HG03097 (cell line): ENCODE results near the gene KCNQ5.

Source experiments
- ATAC-seq: cut with Tn5 transposase; IDR thresholded peaks from one replicate; pipeline ENCODE4 v1.9.1; 2021; ENCODE audit not compliant: unreplicated experiment, low FRiP score

Gene KCNQ5

DNA sequence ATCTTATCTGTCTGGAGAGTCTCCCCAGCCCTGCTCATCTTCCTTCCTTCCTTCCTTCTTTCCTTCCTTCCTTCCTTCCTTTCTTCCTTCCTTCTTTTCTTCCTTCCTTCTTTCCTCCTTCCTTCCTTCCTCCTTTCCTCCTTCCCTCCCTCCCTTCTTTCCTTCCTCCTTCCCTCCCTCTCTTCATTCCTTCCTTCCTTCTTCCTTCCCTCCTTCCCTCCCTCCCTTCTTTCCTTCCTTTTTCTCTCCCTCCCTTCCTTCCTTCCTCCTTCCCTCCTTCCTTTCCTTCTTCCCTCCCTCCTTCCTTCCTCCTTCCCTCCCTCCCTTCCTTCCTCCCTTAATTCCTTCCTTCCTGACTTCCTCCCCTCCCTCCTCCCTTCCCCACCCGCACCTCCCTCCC, 319.4 kb downstream of the KCNQ5 start:
- no peak for ATAC-seq

DNA sequence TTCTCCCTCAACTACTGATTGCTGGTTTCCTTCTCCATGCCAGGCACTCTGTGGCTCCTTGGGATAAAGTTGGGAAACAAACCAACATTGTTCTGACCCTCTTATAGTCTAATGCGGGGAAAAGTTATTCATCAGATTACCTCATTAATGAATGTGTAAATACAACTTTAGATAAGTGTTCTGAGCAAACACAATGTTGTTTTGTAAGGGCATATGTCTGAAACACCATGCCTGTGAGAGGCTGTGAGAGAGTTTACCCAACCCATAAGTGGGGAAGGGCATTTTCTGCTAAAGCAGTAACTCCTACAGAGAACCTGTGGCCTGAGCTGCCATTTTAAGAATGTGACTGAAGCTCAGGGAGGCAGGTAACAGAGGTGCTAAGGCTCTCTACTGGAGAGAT, 319.9 kb downstream of the KCNQ5 start:
- ATAC-seq: no peak

DNA sequence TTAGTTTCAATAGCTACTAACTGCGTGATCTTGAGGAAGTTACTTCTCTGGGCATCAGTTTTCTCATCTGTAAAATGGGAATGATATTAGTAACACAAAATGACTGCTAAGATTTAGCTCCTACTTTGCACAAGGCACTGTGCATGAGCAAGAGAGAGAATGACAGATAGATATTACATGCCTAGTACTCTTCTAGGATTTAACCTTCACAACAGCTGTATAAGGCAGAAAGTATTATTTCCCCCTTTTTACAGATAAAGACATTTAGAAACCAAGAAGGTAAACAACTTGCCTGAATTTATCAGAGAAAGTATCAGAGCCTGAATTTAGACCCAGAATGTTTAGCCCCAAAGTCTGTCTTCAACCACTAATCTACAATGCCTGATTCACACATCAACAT, 321.8 kb downstream of the KCNQ5 start:
- no peak for ATAC-seq

DNA sequence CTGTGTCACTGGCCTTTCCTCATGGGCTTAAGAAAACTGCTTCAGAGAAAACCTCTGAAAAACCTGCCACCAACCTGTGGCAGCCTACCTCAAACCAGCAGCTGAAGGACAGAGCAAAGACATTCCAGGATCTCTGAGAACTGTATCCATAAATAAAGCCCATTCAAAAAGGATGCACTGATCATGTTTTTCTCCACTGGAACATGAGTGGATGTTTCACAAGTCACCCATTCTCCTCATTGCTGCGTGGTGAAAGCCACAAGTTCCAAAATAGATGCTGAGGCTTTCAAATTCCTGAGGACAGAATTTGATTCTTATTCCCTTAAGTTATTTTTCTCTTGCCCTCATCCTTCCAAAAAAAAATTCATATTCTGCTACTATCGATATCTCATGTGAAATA, 322.8 kb downstream of the KCNQ5 start:
- ATAC-seq: no peak

DNA sequence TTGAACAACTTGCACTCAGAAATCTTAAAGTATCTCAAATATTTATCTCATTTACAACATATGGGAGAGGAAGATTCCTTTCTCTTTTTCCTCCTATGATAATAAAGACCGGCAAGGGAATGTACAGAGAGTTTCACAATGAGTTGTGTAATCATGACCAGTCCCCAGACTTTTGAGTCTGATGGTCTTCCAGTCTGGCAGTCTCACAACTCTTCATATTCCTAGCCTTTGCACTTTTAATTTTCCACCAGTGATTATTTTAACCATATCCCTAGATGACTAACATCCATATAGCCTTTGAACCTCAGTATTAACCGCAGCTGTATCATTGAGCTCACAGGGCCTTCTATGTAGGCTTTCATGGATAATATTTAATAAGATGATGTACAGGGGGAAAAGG, 324.9 kb downstream of the KCNQ5 start:
- no peak for ATAC-seq

DNA sequence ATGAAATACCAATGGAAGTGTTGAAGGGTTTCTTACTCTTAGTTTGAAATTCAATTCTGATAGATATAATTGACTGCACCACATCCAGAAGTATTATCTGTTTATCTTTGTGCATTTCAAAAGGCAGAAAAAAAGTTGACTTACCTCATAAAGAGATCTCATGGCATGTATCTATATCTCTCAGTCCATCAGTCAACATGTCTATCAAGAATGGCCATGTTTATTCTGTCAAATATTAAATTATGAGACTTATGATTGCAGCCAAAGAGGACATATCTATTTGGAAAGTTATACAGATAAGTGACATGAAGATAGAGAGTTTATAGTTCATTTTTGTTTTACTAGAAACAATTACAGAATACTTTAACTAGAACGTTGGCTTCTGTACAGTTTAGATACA, 325.7 kb downstream of the KCNQ5 start:
- no peak for ATAC-seq

DNA sequence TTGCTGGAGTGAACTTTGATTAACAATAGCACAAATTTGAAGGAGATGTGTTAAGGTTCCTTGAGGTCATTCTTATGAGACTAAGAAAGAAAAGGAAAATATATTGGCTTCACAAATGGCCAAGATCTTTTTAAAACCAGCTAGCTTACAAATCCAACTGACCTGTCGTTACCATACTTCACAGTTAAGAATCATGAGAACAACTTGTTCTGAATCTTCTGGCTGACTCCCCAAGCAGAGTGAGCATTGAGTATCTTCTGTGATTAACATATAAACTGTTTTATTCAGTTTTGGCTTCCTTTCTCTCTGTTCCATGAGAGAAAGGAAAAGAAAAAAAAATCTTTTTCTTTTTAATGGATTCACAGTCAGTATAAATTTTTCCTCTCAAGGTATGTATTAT, 326.3 kb downstream of the KCNQ5 start:
- no peak for ATAC-seq

DNA sequence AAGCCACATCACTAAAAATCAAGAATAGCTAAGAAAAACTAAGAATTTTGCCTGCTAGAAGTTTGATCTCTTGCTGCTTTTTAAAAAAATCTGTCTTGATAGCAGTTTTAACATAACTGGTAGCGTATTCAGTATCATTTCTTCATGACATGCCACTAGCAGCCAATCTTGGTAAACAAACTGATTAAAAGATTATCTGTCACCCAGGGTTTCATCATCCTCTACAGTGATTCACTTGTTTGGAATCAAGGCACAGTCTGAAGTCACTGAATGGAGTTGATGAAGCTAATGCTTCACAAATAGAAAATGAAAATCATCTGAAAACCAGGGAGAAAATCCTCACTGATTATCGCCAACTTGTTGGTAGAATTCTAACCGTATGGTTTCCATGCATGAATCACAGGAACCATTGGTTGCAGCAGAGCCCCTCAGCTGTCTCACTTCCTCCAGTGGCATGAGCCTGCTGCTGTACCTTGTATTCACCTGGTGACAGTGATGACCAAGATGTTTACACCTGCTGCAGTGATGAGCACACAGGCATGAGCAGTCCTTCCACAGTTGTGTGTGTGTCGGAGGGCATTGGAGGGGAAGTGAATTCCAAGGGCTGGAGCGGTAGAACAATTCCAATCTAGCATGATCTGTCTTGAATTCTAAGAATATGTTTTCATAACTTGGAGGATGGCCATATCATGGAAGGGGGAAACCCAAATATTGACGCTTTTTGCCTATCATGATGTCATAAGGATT, 328.4 kb downstream of the KCNQ5 start:
- no peak for ATAC-seq

DNA sequence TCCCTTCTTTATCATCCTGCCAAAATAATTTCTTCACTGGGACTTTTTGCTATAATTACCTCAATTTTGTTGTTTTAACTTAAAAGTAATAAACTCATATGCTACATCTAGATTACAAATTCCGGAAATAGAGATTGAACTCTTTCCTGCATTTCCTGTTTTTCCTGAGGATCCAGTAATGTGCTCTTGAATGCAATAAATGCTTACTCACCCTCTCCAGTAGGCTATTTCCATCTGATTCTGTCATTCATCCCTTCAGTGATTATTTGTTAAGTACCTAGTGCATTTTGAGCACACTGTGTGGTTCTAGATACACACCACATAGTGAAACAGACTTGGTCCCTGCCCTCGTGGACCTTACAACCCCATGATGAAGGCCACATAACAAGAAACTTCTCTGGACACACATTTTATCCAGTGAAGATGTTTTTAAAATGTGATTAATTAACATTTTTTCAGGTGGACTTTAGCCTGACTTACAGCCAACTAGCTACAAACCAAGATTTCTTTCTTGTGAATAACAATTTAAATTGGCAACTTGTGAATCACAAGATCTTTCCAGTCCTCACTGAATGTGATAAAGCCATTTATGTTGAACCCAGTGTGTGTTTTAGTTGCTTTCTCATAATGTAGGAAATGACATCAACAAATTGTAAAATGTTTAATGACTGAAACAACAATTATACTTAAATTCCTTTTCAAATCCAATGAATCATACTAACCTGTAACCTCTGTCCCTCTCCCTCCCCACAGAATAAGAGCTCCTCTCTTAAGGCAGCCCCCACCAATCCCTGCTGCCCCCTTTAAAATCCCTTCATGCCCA, 331.2 kb downstream of the KCNQ5 start:
- ATAC-seq: no peak

DNA sequence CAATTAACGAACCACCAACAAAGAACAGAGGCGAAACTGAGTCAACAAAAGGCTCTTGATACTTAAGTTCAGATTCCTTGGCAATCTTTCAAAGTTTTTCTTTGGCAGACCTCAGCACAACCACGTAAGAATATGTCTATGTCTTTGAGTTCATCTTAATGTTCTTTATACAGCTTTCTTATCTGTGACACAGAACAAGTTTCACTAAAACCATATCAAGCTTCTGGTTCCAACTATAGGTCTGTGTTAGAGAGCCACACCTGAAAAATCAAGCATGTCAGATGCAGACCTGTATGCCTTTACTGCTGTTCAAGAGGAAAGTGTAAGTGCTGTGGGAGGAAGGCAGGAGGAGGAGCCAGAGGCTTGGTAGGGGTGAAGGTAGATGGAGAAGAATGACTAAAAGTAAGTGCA, 332.1 kb downstream of the KCNQ5 start:
- ATAC-seq: no peak

DNA sequence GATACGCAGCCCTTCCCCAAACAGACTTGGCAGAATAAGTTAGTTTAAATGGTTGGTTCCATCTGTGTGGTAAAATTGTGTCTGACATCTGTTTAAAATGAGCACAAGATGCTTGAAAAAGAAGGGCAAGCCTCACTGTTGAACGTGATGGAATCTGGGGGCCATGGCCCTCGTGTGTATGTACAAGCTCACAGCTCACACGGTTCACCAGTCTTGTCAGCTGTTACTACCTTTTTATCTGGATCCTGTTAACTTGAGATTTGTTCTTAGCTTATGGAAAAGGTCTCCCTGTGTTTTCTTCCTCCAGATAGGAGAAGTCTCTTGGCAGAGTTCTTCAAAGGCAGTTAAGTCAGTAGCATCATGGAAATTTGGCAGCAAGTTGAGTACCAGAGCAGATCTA, 332.9 kb downstream of the KCNQ5 start:
- no peak for ATAC-seq

DNA sequence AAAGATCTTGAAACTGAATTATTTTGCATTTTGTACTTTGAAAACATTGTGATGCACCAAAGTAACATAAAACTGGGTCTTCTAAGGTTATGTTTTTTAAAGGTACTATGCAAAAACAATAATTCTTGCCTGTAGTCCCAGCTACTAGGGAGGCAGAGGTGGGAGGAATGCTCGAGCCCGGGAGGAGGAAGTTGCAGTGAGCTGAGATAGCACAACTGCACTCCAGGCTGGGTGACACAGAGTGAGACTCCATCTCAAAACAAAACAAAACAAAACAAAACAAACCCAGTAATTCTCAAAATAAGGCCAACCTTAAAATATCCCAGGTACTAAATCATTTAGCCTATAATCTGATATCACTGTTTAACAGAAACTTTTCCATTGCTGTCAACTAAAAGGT, 333.8 kb downstream of the KCNQ5 start:
- no peak for ATAC-seq

DNA sequence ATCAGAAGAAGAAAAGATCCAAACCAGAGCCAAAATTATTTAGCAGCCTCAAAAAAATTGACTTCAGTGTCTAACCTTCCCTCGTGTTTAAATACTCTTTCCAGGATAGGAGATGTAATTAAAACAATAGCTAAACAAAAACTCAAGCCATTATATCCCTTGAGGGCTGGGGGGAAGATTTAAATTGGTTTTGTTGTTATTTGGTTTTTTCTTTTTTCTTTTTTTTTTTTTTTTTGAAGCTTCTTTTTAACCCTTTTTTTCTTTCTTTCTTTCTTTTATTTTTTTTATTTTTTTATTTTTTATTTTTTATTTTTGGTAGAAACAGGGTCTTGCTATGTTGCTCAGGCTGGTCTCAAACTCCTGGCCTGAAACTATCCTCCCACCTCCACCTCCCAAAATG, 334.4 kb downstream of the KCNQ5 start:
- ATAC-seq: no peak

DNA sequence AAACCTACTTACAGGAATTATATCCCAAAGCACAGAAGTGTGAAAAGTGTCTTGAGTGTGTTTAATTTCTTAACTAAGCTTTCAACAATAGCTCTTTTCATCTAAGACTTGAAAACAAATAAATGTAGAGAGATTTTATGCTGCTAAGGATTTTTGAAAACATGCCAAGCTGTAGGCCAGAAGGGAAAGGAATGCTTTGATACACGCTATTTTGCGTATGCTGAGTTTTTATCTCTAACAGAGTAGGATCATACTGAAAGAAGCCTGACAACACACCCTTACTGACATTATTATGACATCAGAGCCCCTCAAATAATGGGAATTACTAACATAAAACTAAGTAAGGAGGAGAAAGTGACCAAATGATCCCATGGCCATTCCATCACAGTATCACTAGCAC, 338.0 kb downstream of the KCNQ5 start:
- no peak for ATAC-seq

DNA sequence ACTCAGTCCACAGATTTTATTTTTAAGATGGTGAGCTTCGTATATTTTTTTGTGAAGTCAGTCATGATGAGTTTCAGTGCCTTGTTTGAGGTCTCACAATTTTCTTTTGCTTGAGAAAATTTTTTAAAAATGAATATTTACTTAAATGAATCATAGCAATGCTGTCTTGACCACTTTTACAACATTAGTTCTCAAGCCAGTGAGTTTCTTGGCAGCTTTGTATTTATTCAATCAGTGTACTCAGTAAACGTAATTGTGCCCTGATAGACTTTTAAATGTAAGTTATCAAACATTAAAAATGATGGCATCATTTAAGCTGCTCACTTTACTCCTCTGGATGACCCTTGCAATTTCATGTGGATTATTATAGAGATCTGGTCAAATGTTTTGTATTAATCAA, 342.1 kb downstream of the KCNQ5 start:
- no peak for ATAC-seq

DNA sequence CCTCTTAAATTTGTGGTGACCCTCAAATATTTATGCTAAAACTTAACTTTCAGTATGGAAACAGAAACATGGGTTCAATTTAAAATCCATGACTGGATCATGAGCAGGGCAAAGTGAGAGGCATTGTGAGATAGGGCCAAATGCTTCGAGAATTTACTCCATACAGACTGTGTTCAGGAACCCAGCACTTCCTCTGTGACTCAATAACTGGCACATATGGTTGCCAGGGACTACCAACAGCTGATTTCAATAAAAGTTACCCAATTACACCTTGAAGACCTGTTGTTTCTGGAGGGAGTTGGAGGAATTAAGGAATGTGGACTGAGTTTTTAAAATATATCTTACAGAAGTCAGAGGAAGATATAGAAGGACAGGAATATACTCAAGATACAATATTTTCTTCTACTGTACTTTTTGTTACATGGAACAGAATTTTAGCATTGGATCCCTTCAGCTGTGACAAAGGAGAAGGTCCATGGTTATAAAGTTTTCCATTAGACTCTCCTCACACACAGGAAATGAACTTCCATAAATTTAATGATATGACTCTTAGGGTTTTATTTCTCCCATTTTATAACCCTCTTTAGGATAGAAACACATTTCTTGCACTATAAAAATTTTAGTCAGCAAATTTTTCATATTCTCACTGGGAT, 344.9 kb downstream of the KCNQ5 start:
- ATAC-seq: no peak

DNA sequence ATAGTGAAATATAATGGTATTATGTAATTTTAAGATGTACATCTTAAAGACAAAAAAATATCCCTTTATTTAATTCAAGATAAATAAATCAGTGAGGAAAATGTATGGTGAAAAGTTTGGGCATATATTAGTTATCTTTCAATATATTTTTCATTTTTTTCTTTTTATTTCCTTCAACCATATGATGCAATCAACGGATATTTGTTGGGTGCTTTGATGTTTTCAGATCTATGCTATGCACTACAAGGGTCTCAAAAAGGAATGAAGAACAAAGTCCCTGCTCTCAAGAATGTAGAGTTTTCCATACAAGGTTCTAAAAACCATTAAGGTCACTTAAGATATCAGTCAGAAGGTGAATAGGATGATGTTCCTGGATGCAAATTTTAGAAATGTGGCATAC, 345.5 kb downstream of the KCNQ5 start:
- ATAC-seq: no peak

DNA sequence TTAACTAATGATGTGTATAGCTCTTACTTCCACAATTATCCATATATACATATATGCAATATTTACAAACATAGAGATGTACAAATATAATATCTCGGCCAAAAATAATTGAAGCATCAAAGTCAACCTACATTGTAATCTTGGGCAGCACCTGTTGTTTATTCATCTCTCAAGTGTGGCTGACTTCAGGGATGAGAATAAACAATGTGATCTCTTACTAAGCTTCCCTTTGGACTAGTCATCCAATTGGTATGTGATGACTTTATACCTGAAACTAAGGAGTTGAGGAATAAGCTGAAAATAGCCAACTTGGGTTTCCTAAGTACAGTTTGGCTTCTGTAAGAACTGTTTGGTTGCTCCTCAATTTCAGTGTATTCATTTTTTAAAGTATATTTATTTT, 346.8 kb downstream of the KCNQ5 start:
- ATAC-seq: no peak

DNA sequence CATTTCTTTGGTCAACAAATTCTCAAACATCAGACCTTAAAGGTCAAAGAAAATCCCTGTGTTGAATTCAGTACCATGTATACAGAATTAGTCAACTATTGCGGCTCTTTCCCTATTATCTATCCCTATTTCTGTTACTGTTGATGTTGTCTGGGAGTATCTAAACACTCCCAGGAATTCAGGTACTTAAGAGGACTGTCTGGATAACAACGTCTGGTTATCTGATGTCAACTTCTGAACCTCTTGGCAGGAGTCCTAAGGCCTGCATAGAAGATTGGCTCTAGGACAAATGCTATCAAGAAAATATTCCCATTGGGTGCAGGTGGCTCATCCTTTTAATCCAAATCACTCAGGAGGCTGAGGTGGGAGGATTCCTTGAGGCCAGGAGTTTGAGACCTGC, 347.8 kb downstream of the KCNQ5 start:
- no peak for ATAC-seq

DNA sequence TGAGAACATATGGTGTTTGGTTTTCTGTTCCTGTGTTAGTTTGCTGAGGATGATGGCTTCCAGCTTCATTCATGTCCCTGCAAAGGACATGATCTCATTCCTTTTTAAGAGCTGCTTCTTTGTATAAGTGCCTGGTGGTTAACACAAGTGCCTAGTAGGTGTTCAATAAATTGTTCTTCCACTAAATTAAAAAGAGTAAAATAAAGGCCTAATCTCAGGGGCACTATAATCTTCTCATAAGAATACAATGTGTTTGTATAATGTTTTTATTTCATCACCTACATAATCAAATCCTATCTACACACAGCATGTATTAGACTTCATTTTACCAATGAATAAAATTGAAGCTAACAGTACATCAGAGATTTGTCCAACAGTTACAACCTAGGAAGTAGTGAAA, 350.7 kb downstream of the KCNQ5 start:
- ATAC-seq: no peak

DNA sequence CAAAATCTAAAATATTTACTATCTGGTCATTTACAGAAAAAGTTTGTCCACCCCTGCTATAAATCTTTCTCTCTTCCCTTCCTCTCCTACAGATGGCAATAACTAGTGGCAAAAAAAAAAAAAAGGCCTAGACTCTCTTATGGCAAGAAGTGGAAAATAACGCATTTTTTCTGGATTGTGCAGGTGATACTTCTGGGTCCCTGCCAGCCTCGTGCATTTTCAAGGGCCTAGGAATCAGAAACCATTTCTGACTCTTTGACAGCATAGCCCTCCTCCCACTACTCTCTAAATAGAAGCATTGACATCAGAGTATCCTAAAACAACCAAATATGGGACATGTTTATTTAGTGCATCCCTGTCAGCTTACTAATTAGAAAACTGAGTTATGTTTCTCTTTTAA, 352.4 kb downstream of the KCNQ5 start:
- ATAC-seq: no peak

DNA sequence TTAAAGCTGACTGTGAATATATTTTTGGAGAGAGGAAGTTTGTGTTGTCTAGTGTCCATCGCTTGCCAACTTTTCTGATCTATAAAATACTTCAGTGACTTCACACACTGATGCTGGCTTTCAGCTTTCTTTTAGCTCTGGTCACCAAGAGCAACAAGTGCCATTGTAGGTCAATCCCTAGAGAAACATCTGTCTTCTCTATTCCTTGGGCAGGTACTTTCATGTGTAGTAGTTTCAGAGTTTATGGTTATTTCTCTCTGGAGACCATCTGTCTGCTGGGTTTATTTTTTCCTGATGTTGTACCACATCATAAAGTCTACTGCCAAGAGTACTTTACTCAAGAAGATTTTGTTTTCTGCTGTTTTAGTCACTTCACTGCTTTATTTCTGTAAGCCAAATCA, 353.5 kb downstream of the KCNQ5 start:
- peak; percentile 50 for ATAC-seq
